Measurements from ENCODE around the gene GORASP1. TPM values are rescaled to one million over a fixed set of nuclear protein-coding genes. Genes with fewer than 3 reads are reported as not detected.

Gene GORASP1
- total RNA-seq, 5 donors from 2014 or later (not counting 1 experiment from before 2014, with no cell fraction given): 26.7 to 55.5 (median 41.5) TPM

GRCh38 chr3:39150148-39150802 lies 42.8 kb upstream of the GORASP1 start:
- 78% methylated on average over 3 of the region's 5 CpGs for WGBS (ENCODE audit: insufficient coverage)
- CTCF ChIA-PET: interaction anchor here in 1 of 2 donors (0.6 kb wide), 1 partner anchor 9 kb away, joined by 3 read pairs; no protein-coding TSS in a partner anchor
- no peak for ATAC-seq (replicated peaks in 1 of 4)
- Histone ChIP-seq H3K4me3 (ENCODE audit: control insufficient read depth in 1 of 2, extremely low read depth in 1 of 2, low read length in 1 of 2) (peak overlapping the region in 1 of 2 donors; percentile 82), H3K27me3 (replicated peaks in 1 of 2; ENCODE audit: control insufficient read depth in 2 of 2, extremely low read depth in 1 of 2, insufficient read depth in 2 of 2, low read length in 1 of 2) (no peaks in the 10 kb centered on the region), H3K9me3 (no peaks in the 10 kb centered on the region), H3K27ac (ENCODE audit: low read length) (peak overlapping the region; percentile 96), H3K4me1 (ENCODE audit: control insufficient read depth in 1 of 2, extremely low read depth in 1 of 2, insufficient read depth in 2 of 2, low read length in 2 of 2) (peaks cover 48 to 80% of the 10 kb centered on the region in 2 experiments), H3K36me3 (ENCODE audit: control insufficient read depth in 2 of 2, extremely low read depth in 1 of 2, insufficient read depth in 1 of 2, low read length in 1 of 2) (peaks cover 0 to 13% of the 10 kb centered on the region in 2 donors)
- Mint-ChIP-seq H3K36me3 (peaks cover 14% of the 10 kb centered on the region), H3K27ac (peak overlapping the region; percentile 96 to 97), H3K4me3 (peak overlapping the region; percentile 89 to 93 (median 92)), H3K9me3 (no peaks in the 10 kb centered on the region), H3K27me3 (no peaks in the 10 kb centered on the region), H3K4me1 (peaks cover 79 to 80% (median 79%) of the 10 kb centered on the region in 3 donors)
- no peak for DNase-seq
- POLR2A ChIA-PET: interaction anchor here (0.6 to 1.4 kb wide), 3 partner anchors 10 to 68 kb away, joined by 3 to 6 read pairs (median 4); no protein-coding TSS in a partner anchor

GRCh38 chr3:39149498-39150147 lies 42.2 kb upstream of the GORASP1 start:
- Histone ChIP-seq H3K36me3 (ENCODE audit: control insufficient read depth in 2 of 2, extremely low read depth in 1 of 2, insufficient read depth in 1 of 2, low read length in 1 of 2) (peaks cover 2 to 20% of the 10 kb centered on the region in 2 donors), H3K4me3 (ENCODE audit: control insufficient read depth in 1 of 2, extremely low read depth in 1 of 2, low read length in 1 of 2) (no peak overlapping the region), H3K4me1 (ENCODE audit: control insufficient read depth in 1 of 2, extremely low read depth in 1 of 2, insufficient read depth in 2 of 2, low read length in 2 of 2) (peaks cover 48 to 80% of the 10 kb centered on the region in 2 experiments), H3K9me3 (no peaks in the 10 kb centered on the region), H3K27ac (ENCODE audit: low read length) (peak overlapping the region; percentile 84), H3K27me3 (replicated peaks in 1 of 2; ENCODE audit: control insufficient read depth in 2 of 2, extremely low read depth in 1 of 2, insufficient read depth in 2 of 2, low read length in 1 of 2) (no peaks in the 10 kb centered on the region)
- H3K4me1 Mint-ChIP-seq: peaks cover 78 to 79% (median 79%) of the 10 kb centered on the region in 3 donors
- no peaks in the 10 kb centered on the region for H3K27me3 Mint-ChIP-seq
- 86% methylated on average over 2 of the region's 3 CpGs for WGBS (ENCODE audit: insufficient coverage)
- peak overlapping the region; percentile 74 to 93 (median 89) for H3K4me3 Mint-ChIP-seq
- ATAC-seq (replicated peaks in 1 of 4): no peak
- CTCF ChIA-PET: interaction anchor here (0.5 to 1.3 kb wide), 3 partner anchors 27 to 140 kb away, joined by 3 to 5 read pairs (median 4); no protein-coding TSS in a partner anchor
- no peak for DNase-seq
- POLR2A ChIA-PET: interaction anchor here (0.5 to 1.4 kb wide), 11 partner anchors 9 to 1311 kb away, joined by 3 to 12 read pairs (median 3); no protein-coding TSS in a partner anchor
- no peaks in the 10 kb centered on the region for H3K9me3 Mint-ChIP-seq
- H3K36me3 Mint-ChIP-seq: peaks cover 18% of the 10 kb centered on the region
- peak overlapping the region; percentile 96 to 97 for H3K27ac Mint-ChIP-seq

GRCh38 chr3:39149059-39149455 lies 41.6 kb upstream of the GORASP1 start:
- Mint-ChIP-seq H3K27me3 (no peaks in the 10 kb centered on the region), H3K36me3 (peaks cover 24% of the 10 kb centered on the region)

GRCh38 chr3:39148435-39149058 lies 41.1 kb upstream of the GORASP1 start:
- H3K9me3 Mint-ChIP-seq: no peaks in the 10 kb centered on the region
- peak overlapping the region; percentile 74 to 93 (median 89) for H3K4me3 Mint-ChIP-seq
- Histone ChIP-seq H3K4me3 (ENCODE audit: control insufficient read depth in 1 of 2, extremely low read depth in 1 of 2, low read length in 1 of 2) (peak overlapping the region; percentile 33 to 34), H3K27me3 (replicated peaks in 1 of 2; ENCODE audit: control insufficient read depth in 2 of 2, extremely low read depth in 1 of 2, insufficient read depth in 2 of 2, low read length in 1 of 2) (no peaks in the 10 kb centered on the region), H3K9me3 (no peaks in the 10 kb centered on the region), H3K27ac (ENCODE audit: low read length) (peak overlapping the region; percentile 84), H3K4me1 (ENCODE audit: control insufficient read depth in 1 of 2, extremely low read depth in 1 of 2, insufficient read depth in 2 of 2, low read length in 2 of 2) (peaks cover 48 to 70% of the 10 kb centered on the region in 2 experiments), H3K36me3 (ENCODE audit: control insufficient read depth in 2 of 2, extremely low read depth in 1 of 2, insufficient read depth in 1 of 2, low read length in 1 of 2) (peaks cover 2 to 31% of the 10 kb centered on the region in 2 donors)
- no peaks in the 10 kb centered on the region for H3K27me3 Mint-ChIP-seq
- DNase-seq (no peak), ATAC-seq (replicated peaks in 1 of 4) (no peak)
- CTCF ChIA-PET: interaction anchor here (0.6 to 1.3 kb wide), 2 partner anchors 28 to 139 kb away, joined by 4 to 5 read pairs; no protein-coding TSS in a partner anchor
- H3K4me1 Mint-ChIP-seq: peaks cover 73 to 75% (median 74%) of the 10 kb centered on the region in 3 donors
- 45% methylated on average over 6 of the region's 9 CpGs for WGBS (ENCODE audit: insufficient coverage)
- POLR2A ChIA-PET: interaction anchor here in 1 of 2 donors (0.5 to 1.3 kb wide), 3 partner anchors 15 to 200 kb away, joined by 3 to 4 read pairs (median 3); no protein-coding TSS in a partner anchor
- H3K27ac Mint-ChIP-seq: peak overlapping the region; percentile 96 to 97
- peaks cover 28% of the 10 kb centered on the region for H3K36me3 Mint-ChIP-seq

More at GRCh38 chr3:39149059-39149455, 41.6 kb upstream of the GORASP1 start:
- Histone ChIP-seq H3K4me1 (ENCODE audit: control insufficient read depth in 1 of 2, extremely low read depth in 1 of 2, insufficient read depth in 2 of 2, low read length in 2 of 2) (peaks cover 48 to 74% of the 10 kb centered on the region in 2 experiments), H3K9me3 (no peaks in the 10 kb centered on the region), H3K27ac (ENCODE audit: low read length) (peak overlapping the region; percentile 84), H3K36me3 (ENCODE audit: control insufficient read depth in 2 of 2, extremely low read depth in 1 of 2, insufficient read depth in 1 of 2, low read length in 1 of 2) (peaks cover 2 to 25% of the 10 kb centered on the region in 2 donors), H3K27me3 (replicated peaks in 1 of 2; ENCODE audit: control insufficient read depth in 2 of 2, extremely low read depth in 1 of 2, insufficient read depth in 2 of 2, low read length in 1 of 2) (no peaks in the 10 kb centered on the region), H3K4me3 (ENCODE audit: control insufficient read depth in 1 of 2, extremely low read depth in 1 of 2, low read length in 1 of 2) (no peak overlapping the region)
- POLR2A ChIA-PET: interaction anchor here (0.5 to 1.4 kb wide), 11 partner anchors 8 to 258 kb away, joined by 3 to 4 read pairs (median 3); no protein-coding TSS in a partner anchor
- Mint-ChIP-seq H3K4me3 (peak overlapping the region; percentile 74 to 93 (median 89)), H3K9me3 (no peaks in the 10 kb centered on the region), H3K27ac (peak overlapping the region; percentile 96 to 97), H3K4me1 (peaks cover 73 to 77% (median 76%) of the 10 kb centered on the region in 3 donors)
- ATAC-seq (replicated peaks in 1 of 4) (no peak), DNase-seq (no peak)
- 57% methylated on average over 1 of the region's 4 CpGs for WGBS (ENCODE audit: insufficient coverage)
- CTCF ChIA-PET: interaction anchor here (0.5 to 1.3 kb wide), 3 partner anchors 27 to 140 kb away, joined by 3 to 5 read pairs (median 4); no protein-coding TSS in a partner anchor

- 3% methylated on average over 6 of the region's 9 CpGs for whole genome bisulfite sequencing (ENCODE audit: insufficient coverage)
- H3K27ac Mint-ChIP-seq: peak overlapping the region; percentile 96 to 97
- H3K27me3 ChIP-seq (replicated peaks in 1 of 2; ENCODE audit: control insufficient read depth in 2 of 2, extremely low read depth in 1 of 2, insufficient read depth in 2 of 2, low read length in 1 of 2): no peaks in the 10 kb centered on the region
- peak overlapping the region; percentile 74 to 93 (median 89) for H3K4me3 Mint-ChIP-seq
- peak overlapping the region; percentile 33 to 34 for H3K4me3 ChIP-seq (ENCODE audit: control insufficient read depth in 1 of 2, extremely low read depth in 1 of 2, low read length in 1 of 2)
- H3K27me3 Mint-ChIP-seq: no peaks in the 10 kb centered on the region
- POLR2A ChIA-PET: interaction anchor here (0.6 to 0.9 kb wide), 5 partner anchors 25 to 78 kb away, joined by 3 to 19 read pairs (median 6); no protein-coding TSS in a partner anchor
- H3K36me3 ChIP-seq (ENCODE audit: control insufficient read depth in 2 of 2, extremely low read depth in 1 of 2, insufficient read depth in 1 of 2, low read length in 1 of 2): peaks cover 9 to 37% of the 10 kb centered on the region in 2 donors
- H3K36me3 Mint-ChIP-seq: peaks cover 33% of the 10 kb centered on the region
- DNase-seq: peak in 10 of 35 experiments; percentile 18 to 57 (median 38)
- H3K4me1 Mint-ChIP-seq: peaks cover 73 to 78% (median 74%) of the 10 kb centered on the region in 3 donors
- H3K9me3 ChIP-seq: no peaks in the 10 kb centered on the region
- ATAC-seq (replicated peaks in 1 of 4): peak in 3 of 4 experiments; percentile 17 to 35 (median 21)
- H3K27ac ChIP-seq (ENCODE audit: low read length): peak overlapping the region; percentile 84
- CTCF ChIA-PET: no interaction called here
- no peaks in the 10 kb centered on the region for H3K9me3 Mint-ChIP-seq
- H3K4me1 ChIP-seq (ENCODE audit: control insufficient read depth in 1 of 2, extremely low read depth in 1 of 2, insufficient read depth in 2 of 2, low read length in 2 of 2): peaks cover 48 to 73% of the 10 kb centered on the region in 2 experiments
Measured at GRCh38 chr3:39147711-39148434, 40.4 kb upstream of the GORASP1 start.
